ENCODE results near the gene ARIH2.

The ARIH2 gene

GRCh38 chr3:49018707-49019006 lies 100.0 kb downstream of the ARIH2 start:
- DNase-seq (ENCODE audit: low read depth in 2 of 2, low spot score in 1 of 2) = no peak

GRCh38 chr3:49019941-49020329 lies 101.3 kb downstream of the ARIH2 start:
- DNase-seq (ENCODE audit: low read depth in 2 of 2, low spot score in 1 of 2) = no peak

- DNase-seq (ENCODE audit: low read depth in 2 of 2, low spot score in 1 of 2) = no peak
Measured at GRCh38 chr3:49020330-49021212, 101.9 kb downstream of the ARIH2 start.

- DNase-seq (ENCODE audit: low read depth in 2 of 2, low spot score in 1 of 2) = peak; percentile 94 to 96
Measured at GRCh38 chr3:49021213-49021812, 102.7 kb downstream of the ARIH2 start.

- DNase-seq (ENCODE audit: low read depth in 2 of 2, low spot score in 1 of 2) = peak; percentile 74 to 81
Measured at GRCh38 chr3:49021813-49022687, 103.4 kb downstream of the ARIH2 start, which contains the start of gene NDUFAF3. Gene NDUFAF3 (plus strand): TSS chr3:49022121. CDS start chr3:49022145, 24 bp downstream.

GRCh38 chr3:49022688-49023171 lies 104.1 kb downstream of the ARIH2 start:
- no peak for DNase-seq (ENCODE audit: low read depth in 2 of 2, low spot score in 1 of 2)

GRCh38 chr3:49023775-49024174 lies 105.1 kb downstream of the ARIH2 start:
- no peak for DNase-seq (ENCODE audit: low read depth in 2 of 2, low spot score in 1 of 2)

GRCh38 chr3:49024449-49024848 lies 105.8 kb downstream of the ARIH2 start:
- no peak for DNase-seq (ENCODE audit: low read depth in 2 of 2, low spot score in 1 of 2)

GRCh38 chr3:49025005-49025792 lies 106.6 kb downstream of the ARIH2 start:
- no peak for DNase-seq (ENCODE audit: low read depth in 2 of 2, low spot score in 1 of 2)

GRCh38 chr3:49025793-49026520 lies 107.3 kb downstream of the ARIH2 start:
- DNase-seq (ENCODE audit: low read depth in 2 of 2, low spot score in 1 of 2) = no peak

GRCh38 chr3:49026536-49026935 lies 107.9 kb downstream of the ARIH2 start:
- DNase-seq (ENCODE audit: low read depth in 2 of 2, low spot score in 1 of 2) = no peak

GRCh38 chr3:49027634-49028033 lies 109.0 kb downstream of the ARIH2 start:
- no peak for DNase-seq (ENCODE audit: low read depth in 2 of 2, low spot score in 1 of 2)

GRCh38 chr3:49028298-49028672 lies 109.6 kb downstream of the ARIH2 start:
- DNase-seq (ENCODE audit: low read depth in 2 of 2, low spot score in 1 of 2) = no peak

- DNase-seq (ENCODE audit: low read depth in 2 of 2, low spot score in 1 of 2) = peak; percentile 81 to 84
Measured at GRCh38 chr3:49028673-49029562, 110.3 kb downstream of the ARIH2 start, which contains the start of gene IMPDH2. Gene IMPDH2 (minus strand): TSS chr3:49029398. CDS start chr3:49029350, 48 bp downstream.

GRCh38 chr3:49029563-49029884 lies 110.9 kb downstream of the ARIH2 start:
- DNase-seq (ENCODE audit: low read depth in 2 of 2, low spot score in 1 of 2) = no peak

GRCh38 chr3:49030321-49030720 lies 111.7 kb downstream of the ARIH2 start:
- no peak for DNase-seq (ENCODE audit: low read depth in 2 of 2, low spot score in 1 of 2)

- no peak for DNase-seq (ENCODE audit: low read depth in 2 of 2, low spot score in 1 of 2)
Measured at GRCh38 chr3:49032646-49033304, 114.1 kb downstream of the ARIH2 start.

- no peak for DNase-seq (ENCODE audit: low read depth in 2 of 2, low spot score in 1 of 2)
Measured at GRCh38 chr3:49034650-49035049, 116.0 kb downstream of the ARIH2 start.

- DNase-seq (ENCODE audit: low read depth in 2 of 2, low spot score in 1 of 2) = no peak
Measured at GRCh38 chr3:49035281-49035680, 116.6 kb downstream of the ARIH2 start.
